ENCODE results near the gene WDSUB1.

DNA sequence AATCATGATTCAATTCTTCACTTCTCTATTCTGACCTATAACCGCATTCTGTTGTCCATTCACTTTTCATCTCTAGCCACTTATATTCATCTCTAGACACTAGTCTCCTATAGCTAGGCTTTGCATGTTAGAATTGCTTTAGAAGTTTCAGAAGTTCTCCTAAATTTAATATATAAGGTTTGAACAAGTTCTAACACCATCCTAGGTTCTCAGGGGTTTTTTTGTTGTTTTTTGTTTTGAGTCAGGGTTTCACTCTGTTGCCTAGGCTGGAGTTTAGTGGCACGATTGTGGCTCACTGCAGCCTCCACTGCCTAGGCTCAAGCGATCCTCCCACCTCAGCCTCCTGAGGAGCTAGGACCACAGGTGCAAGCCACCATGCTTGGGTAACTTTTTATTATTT is 19.9 kb downstream of the WDSUB1 start:
- TF ChIP-seq, protein P1, sequence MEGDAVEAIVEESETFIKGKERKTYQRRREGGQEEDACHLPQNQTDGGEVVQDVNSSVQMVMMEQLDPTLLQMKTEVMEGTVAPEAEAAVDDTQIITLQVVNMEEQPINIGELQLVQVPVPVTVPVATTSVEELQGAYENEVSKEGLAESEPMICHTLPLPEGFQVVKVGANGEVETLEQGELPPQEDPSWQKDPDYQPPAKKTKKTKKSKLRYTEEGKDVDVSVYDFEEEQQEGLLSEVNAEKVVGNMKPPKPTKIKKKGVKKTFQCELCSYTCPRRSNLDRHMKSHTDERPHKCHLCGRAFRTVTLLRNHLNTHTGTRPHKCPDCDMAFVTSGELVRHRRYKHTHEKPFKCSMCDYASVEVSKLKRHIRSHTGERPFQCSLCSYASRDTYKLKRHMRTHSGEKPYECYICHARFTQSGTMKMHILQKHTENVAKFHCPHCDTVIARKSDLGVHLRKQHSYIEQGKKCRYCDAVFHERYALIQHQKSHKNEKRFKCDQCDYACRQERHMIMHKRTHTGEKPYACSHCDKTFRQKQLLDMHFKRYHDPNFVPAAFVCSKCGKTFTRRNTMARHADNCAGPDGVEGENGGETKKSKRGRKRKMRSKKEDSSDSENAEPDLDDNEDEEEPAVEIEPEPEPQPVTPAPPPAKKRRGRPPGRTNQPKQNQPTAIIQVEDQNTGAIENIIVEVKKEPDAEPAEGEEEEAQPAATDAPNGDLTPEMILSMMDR (IDR thresholded peaks at IDR 0.05; ENCODE audit: extremely low read depth in 1 of 2, insufficient read depth in 1 of 2, low read depth in 1 of 2, low read length in 2 of 2), result no peak
- TF ChIP-seq FOS (IDR thresholded peaks at IDR 0.05; ENCODE audit: borderline replicate concordance, insufficient read depth, low read length), result no peak
- TF ChIP-seq POLR2A (IDR thresholded peaks at IDR 0.05; ENCODE audit: low read depth, low read length), result no peak
- no peak for TF ChIP-seq JUN (IDR thresholded peaks at IDR 0.05; ENCODE audit: borderline replicate concordance, insufficient read depth, insufficient read length, low read depth)
- TF ChIP-seq EZH2 (IDR thresholded peaks at IDR 0.05; ENCODE audit: borderline replicate concordance, low read depth, low read length, severe bottlenecking), result no peak
- TF ChIP-seq MYC (IDR thresholded peaks at IDR 0.05; ENCODE audit: low read depth, low read length), result no peak
- TF ChIP-seq POLR2AphosphoS5 (IDR thresholded peaks at IDR 0.05; ENCODE audit: insufficient read depth, low read depth, low read length), result no peak
- TF ChIP-seq, protein P2, sequence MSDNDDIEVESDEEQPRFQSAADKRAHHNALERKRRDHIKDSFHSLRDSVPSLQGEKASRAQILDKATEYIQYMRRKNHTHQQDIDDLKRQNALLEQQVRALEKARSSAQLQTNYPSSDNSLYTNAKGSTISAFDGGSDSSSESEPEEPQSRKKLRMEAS (IDR thresholded peaks at IDR 0.05; ENCODE audit: insufficient read depth, insufficient read length), result no peak
